NK-92 (cell line): ENCODE measurements around the gene TRAF3IP3.

Source experiments
- DNase-seq: peaks from one replicate; lab custom pipeline; 2025; ENCODE audit not compliant: unreplicated experiment; lab: John Stamatoyannopoulos, UW

The TRAF3IP3 gene

GRCh38 chr1:209755926-209756614, at the start of gene TRAF3IP3:
Gene TRAF3IP3 (plus strand): TSS chr1:209756053. CDS start chr1:209760040, 3,987 bp downstream.
- DNase-seq: no peak

DNA sequence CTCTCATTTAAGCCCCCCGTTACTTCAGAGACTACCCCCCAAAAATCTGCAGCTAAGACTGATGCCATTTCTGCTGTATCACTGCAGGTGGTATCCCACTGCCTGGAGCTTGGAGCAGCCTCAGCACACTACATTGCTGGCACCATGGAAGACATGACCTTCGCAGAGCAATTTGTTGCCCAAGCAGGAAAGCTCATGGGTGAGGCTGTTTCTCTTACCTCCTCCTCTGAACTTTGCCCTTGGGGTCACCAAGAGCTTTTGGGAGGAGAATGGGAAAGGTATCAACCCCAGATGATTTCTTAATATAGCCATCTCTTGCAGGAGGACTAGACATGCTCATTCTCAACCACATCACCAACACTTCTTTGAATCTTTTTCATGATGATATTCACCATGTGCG, 49.2 kb upstream of the TRAF3IP3 start:
- no peak for DNase-seq

GRCh38 chr1:209707308-209707707, 48.5 kb upstream of the TRAF3IP3 start:
- DNase-seq: no peak

GRCh38 chr1:209708297-209708696, 47.6 kb upstream of the TRAF3IP3 start:
- no peak for DNase-seq

- no peak for DNase-seq
These were observed 45.8 kb upstream of the TRAF3IP3 start for GRCh38 chr1:209710093-209710492.

GRCh38 chr1:209710847-209711246, 45.0 kb upstream of the TRAF3IP3 start:
- no peak for DNase-seq

- DNase-seq: no peak
These were observed 41.5 kb upstream of the TRAF3IP3 start for GRCh38 chr1:209714338-209714737.

GRCh38 chr1:209715314-209715713, 40.5 kb upstream of the TRAF3IP3 start:
- DNase-seq: no peak

- DNase-seq: no peak
These were observed 38.0 kb upstream of the TRAF3IP3 start for GRCh38 chr1:209717818-209718217.

GRCh38 chr1:209720326-209720725, 35.5 kb upstream of the TRAF3IP3 start:
- DNase-seq: no peak

- DNase-seq: no peak
These were observed 35.0 kb upstream of the TRAF3IP3 start for GRCh38 chr1:209720826-209721225.

DNA sequence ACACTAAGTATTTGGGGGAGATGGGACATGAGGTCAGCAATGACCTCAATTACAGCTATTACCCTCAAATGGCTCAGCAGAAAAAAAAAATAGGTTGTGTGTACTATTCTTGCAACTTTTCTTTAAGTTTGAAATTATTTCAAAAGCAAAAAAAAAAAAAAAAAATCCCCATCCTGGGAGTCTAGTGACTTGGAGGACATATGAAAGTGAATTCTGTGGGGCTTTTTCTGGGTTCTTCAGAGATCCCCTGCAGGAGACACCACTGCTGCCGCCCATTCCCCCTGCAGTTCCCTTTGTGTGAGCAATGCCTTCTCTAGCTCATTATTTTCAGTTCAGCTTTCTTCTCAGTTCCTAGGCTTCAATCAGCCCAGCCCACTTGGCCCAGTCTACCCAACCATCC, 34.5 kb upstream of the TRAF3IP3 start:
- DNase-seq: no peak

DNA sequence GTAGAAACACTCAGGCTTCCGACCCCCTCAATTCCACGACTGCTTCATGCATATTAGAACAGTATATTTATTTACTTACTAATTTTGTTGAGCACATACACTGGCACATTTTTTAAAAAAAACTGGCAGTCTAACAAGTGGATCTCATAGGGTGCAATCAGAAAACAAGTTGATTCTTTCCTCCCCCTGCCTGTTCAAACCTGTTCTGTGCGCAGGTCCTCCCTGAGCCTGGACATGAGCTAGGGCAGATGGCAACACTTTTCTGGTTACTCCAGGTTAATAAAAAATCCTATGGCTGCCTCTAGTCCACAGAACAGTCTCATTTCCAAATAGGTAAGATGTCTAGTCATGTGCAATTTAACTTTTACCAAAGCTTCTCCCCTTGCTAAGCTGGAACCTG, 32.6 kb upstream of the TRAF3IP3 start:
- DNase-seq: no peak

- DNase-seq: no peak
These were observed 31.8 kb upstream of the TRAF3IP3 start for GRCh38 chr1:209723756-209724693.

DNA sequence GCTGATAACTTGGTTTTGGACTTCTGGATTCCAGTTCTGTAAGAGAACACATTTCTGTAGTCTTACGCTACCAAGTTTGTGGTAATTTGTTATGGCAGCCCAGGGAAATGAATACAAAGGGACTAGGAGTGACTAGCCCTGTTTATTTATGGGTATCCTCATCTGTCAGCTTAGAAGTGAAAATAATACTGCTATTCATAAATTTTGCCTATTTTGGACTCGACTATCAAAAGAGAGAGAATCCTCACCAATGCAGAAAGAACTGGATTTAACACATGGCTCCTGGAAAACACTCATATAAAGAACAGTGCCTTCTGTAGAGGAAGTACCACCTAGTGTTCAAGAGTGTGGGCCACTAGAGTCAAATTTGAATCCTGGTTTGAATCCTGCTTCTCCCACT, 28.6 kb upstream of the TRAF3IP3 start:
- DNase-seq: no peak

DNA sequence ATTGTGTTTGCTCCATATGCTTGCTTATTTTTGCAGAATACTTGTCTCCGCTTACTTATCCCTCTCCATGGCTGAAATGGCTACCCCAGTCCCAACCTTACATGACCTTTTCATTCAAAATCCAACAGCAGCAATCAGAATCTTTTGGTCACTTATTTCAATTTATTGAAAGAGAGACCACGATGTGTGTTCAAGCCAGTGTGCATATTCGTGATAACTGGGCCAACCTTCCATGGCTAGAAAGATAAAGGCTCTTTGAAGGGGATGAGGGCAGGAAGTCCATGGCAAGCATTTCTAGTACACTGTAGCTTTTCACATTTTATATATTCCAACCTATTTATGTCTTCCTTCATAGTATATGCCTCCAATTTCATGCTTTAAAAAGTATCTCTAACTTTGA, 28.1 kb upstream of the TRAF3IP3 start:
- no peak for DNase-seq

GRCh38 chr1:209728466-209728865, 27.4 kb upstream of the TRAF3IP3 start:
- DNase-seq: no peak

GRCh38 chr1:209729436-209729835, 26.4 kb upstream of the TRAF3IP3 start:
- DNase-seq: no peak

DNA sequence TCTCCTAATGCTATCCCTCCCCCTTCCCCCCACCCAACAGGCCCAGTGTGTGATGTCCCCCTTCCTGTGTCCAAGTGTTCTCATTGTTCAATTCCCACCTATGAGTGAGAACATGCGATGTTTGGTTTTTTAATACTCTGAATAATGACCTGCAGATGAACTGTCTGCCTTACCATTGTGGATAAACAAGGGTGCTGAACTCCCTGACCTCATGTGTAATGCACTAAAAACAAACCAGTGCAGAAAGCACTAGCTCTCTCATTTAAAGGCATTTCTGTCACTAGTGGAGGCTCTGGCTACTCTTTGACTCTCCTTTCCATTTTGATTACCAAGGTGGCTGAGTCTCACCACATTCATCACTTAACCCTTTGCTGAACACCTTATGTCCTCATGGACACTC, 23.1 kb upstream of the TRAF3IP3 start:
- DNase-seq: no peak

GRCh38 chr1:209733409-209734192, 22.3 kb upstream of the TRAF3IP3 start:
- no peak for DNase-seq

- DNase-seq: no peak
These were observed 19.2 kb upstream of the TRAF3IP3 start for GRCh38 chr1:209736490-209737117.
